Thoracic aorta (tissue), 2 donors: ENCODE measurements around the gene TBC1D28. TPM values are rescaled to one million over a fixed set of nuclear protein-coding genes. Genes with fewer than 3 reads are reported as not detected.
"Not testable (repeated sequence)": the region's sequence is repeated elsewhere in the genome, so short reads cannot be mapped to it uniquely, and the experiment has no call there.

Experiments
- ATAC-seq: fragments of 150-250 bp; one replicate; pipeline ENCODE4 v1.8.0; 2017; ENCODE audit warnings: low read depth; ENCODE audit not compliant: insufficient number of reproducible peaks, low FRiP score
- DNase-seq: peaks from one replicate; pipeline ENCODE4 v3.0.0-alpha.2; 2020; ENCODE audit warnings: low spot score
- H3K27ac ChIP-seq, 2 donors: fragments of 200-600 bp; sonication (generic); 1 replicate in 1 of 2; 2 replicates in 1 of 2; pipeline ENCODE4 v1.5.1; 2016; ENCODE audit warnings: mild to moderate bottlenecking in 2 of 2, moderate library complexity in 2 of 2
- H3K27me3 ChIP-seq: fragments of 200-600 bp; sonication (generic); replicated peaks from 2 replicates; pipeline ENCODE4 v1.6.0; 2016; ENCODE audit warnings: mild to moderate bottlenecking; ENCODE audit not compliant: insufficient read depth
- H3K36me3 ChIP-seq: fragments of 200-600 bp; sonication (generic); one replicate; pipeline ENCODE4 v1.5.1; 2016
- H3K4me1 ChIP-seq, 2 donors: fragments of 200-600 bp; sonication (generic); 1 replicate in 1 of 2; 2 replicates in 1 of 2; pipeline versions ENCODE4 v1.5.1 to v1.6.0; 2016; ENCODE audit warnings: low read depth in 2 of 2, mild to moderate bottlenecking in 1 of 2; ENCODE audit not compliant: control insufficient read depth in 1 of 2
- H3K4me3 ChIP-seq: fragments of 200-600 bp; sonication (generic); 2 replicates; pipeline ENCODE4 v1.5.1; 2016; ENCODE audit warnings: mild to moderate bottlenecking
- H3K9me3 ChIP-seq: fragments of 200-600 bp; sonication (generic); 2 replicates; pipeline ENCODE4 v1.5.1; 2016
- total RNA-seq, 2 donors: library from RNA; depleted of rRNA; stranded (reverse); fragments of >200 nt; gene quantifications; one replicate each; pipeline versions ENCODE4 v1.1.0 to v1.2.3, GENCODE V29; 2016
- TF ChIP-seq, protein P1 (sequence below): fragments of 200-600 bp; sonication (generic); IDR thresholded peaks from one replicate; pipeline ENCODE4 v1.5.1; 2019; ENCODE audit warnings: antibody characterized with exemption

TBC1D28 gene
- total RNA-seq, 2 donors from 2014 or later = not detected

GRCh38 chr17:18643124-18643523 lies 1.1 kb downstream of the TBC1D28 start:
- H3K27me3 ChIP-seq, H3K4me1 ChIP-seq, ATAC-seq, H3K4me3 ChIP-seq, H3K27ac ChIP-seq, H3K9me3 ChIP-seq, H3K36me3 ChIP-seq, DNase-seq: not testable (repeated sequence)

DNA sequence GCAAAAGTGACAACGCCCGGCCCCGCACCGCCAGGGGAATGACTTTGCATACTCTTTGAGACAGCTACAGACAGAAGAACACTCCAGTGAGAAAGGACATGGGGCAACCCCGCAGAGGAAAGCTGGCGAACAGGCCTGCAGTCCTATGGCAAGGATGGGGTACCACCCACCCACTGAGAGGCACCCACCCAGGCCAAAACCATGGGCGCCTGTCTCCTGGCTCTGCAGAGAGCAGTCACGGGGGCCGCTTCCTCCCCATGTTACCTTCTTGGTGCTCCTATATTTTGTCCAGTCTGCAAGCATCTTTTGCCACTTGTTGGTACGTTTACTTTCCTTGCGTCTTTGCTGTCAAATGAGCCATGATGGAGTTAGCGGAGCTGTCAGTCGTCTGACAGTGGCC lies 5.8 kb downstream of the TBC1D28 start:
- not testable (repeated sequence) for H3K36me3 ChIP-seq, H3K9me3 ChIP-seq, H3K27ac ChIP-seq, H3K4me3 ChIP-seq, H3K4me1 ChIP-seq, DNase-seq, ATAC-seq, H3K27me3 ChIP-seq

- not testable (repeated sequence) for ATAC-seq, H3K4me1 ChIP-seq, DNase-seq, H3K9me3 ChIP-seq, H3K36me3 ChIP-seq, H3K27ac ChIP-seq, H3K27me3 ChIP-seq, H3K4me3 ChIP-seq
Observed at GRCh38 chr17:18636237-18636636, 8.0 kb downstream of the TBC1D28 start.

- H3K27ac ChIP-seq, H3K4me1 ChIP-seq, DNase-seq, H3K4me3 ChIP-seq, H3K27me3 ChIP-seq, H3K9me3 ChIP-seq, ATAC-seq, H3K36me3 ChIP-seq: not testable (repeated sequence)
Observed at GRCh38 chr17:18635773-18636172, 8.4 kb downstream of the TBC1D28 start.

GRCh38 chr17:18634550-18635263 lies 9.5 kb downstream of the TBC1D28 start:
- not testable (repeated sequence) for H3K36me3 ChIP-seq, DNase-seq, ATAC-seq, H3K9me3 ChIP-seq, H3K27ac ChIP-seq, H3K27me3 ChIP-seq, H3K4me1 ChIP-seq
- peak overlapping the region; percentile 38 for H3K4me3 ChIP-seq

- no peak overlapping the region for H3K27ac ChIP-seq
- H3K4me3 ChIP-seq = peak overlapping the region; percentile 56
- no peaks in the 10 kb centered on the region for H3K27me3 ChIP-seq
- H3K36me3 ChIP-seq = no peaks in the 10 kb centered on the region
- peaks cover 0 to 10% of the 10 kb centered on the region in 2 donors for H3K4me1 ChIP-seq
- TF ChIP-seq, protein P1, sequence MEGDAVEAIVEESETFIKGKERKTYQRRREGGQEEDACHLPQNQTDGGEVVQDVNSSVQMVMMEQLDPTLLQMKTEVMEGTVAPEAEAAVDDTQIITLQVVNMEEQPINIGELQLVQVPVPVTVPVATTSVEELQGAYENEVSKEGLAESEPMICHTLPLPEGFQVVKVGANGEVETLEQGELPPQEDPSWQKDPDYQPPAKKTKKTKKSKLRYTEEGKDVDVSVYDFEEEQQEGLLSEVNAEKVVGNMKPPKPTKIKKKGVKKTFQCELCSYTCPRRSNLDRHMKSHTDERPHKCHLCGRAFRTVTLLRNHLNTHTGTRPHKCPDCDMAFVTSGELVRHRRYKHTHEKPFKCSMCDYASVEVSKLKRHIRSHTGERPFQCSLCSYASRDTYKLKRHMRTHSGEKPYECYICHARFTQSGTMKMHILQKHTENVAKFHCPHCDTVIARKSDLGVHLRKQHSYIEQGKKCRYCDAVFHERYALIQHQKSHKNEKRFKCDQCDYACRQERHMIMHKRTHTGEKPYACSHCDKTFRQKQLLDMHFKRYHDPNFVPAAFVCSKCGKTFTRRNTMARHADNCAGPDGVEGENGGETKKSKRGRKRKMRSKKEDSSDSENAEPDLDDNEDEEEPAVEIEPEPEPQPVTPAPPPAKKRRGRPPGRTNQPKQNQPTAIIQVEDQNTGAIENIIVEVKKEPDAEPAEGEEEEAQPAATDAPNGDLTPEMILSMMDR = no peak
- DNase-seq (no peak), ATAC-seq (no peak)
- no peaks in the 10 kb centered on the region for H3K9me3 ChIP-seq
Observed at GRCh38 chr17:18626152-18626870, 17.9 kb downstream of the TBC1D28 start.

GRCh38 chr17:18625509-18626104 lies 18.6 kb downstream of the TBC1D28 start:
- not testable (repeated sequence) for H3K27me3 ChIP-seq, ATAC-seq, H3K36me3 ChIP-seq, H3K9me3 ChIP-seq
- Histone ChIP-seq H3K27ac (peak overlapping the region; percentile 11 to 71), H3K4me1 (peaks cover 0 to 10% of the 10 kb centered on the region in 2 donors), H3K4me3 (peak overlapping the region; percentile 56)
- TF ChIP-seq, protein P1 = peak; percentile 99
- peak; percentile 94 for DNase-seq

DNA sequence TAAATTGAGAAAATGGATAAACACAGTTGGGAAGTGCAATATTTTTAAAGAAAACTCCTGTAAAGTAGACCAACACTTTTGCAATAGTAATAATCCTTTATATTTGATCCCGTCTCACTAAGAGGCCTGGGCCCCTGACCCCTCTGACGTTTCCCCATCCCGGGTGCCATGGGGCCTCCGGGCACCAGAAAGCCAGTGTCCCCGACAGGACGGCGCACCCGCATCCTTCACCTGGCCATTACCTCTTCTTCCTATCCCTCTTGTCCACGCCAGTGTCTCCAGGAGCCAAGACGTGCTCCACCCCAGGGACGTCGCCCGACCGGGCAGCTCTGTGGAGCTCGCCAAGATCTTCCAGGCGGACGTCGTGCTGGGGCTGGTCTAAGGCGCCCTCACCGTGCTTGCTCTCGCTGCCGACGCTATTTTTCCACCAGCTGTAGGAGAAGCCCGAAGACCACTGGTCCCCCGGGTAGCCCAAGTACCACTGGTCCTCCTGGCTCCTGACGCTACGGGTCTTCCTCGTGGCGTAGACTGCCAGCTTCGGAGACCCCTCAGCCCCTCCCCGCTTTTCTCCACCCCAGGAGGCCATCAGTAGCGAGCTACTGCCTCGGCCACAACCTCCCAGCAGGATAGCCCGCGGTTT lies 19.2 kb downstream of the TBC1D28 start:
- H3K4me3 ChIP-seq = peak overlapping the region; percentile 56
- not testable (repeated sequence) for DNase-seq, H3K9me3 ChIP-seq, ATAC-seq, H3K27me3 ChIP-seq, H3K36me3 ChIP-seq
- peaks cover 0 to 10% of the 10 kb centered on the region in 2 donors for H3K4me1 ChIP-seq
- H3K27ac ChIP-seq = peak overlapping the region; percentile 11 to 71

GRCh38 chr17:18617613-18618012 lies 26.6 kb downstream of the TBC1D28 start:
- H3K27me3 ChIP-seq, H3K4me3 ChIP-seq, ATAC-seq, H3K9me3 ChIP-seq, H3K27ac ChIP-seq, H3K36me3 ChIP-seq, DNase-seq, H3K4me1 ChIP-seq: not testable (repeated sequence)

DNA sequence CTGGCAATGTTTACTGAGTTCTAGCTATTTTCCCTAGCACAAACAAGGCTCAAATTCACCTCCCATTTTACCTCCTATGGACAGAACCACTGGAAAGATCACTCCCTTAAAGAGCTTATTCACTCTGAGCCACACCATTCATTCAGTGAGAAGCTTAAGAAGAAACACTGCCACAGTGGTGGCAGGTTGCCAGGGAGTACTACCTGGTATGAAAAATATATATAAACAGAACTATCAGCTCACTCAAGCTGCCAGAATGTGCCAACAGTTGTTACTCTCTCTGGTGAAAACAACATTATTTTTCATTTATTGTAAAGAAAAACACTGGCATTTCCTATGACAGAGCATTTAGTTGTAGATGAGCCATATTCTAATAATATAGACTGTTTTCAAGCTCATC lies 31.2 kb downstream of the TBC1D28 start:
- not testable (repeated sequence) for ATAC-seq, H3K27ac ChIP-seq, H3K9me3 ChIP-seq, H3K4me3 ChIP-seq, DNase-seq, H3K36me3 ChIP-seq, H3K4me1 ChIP-seq, H3K27me3 ChIP-seq
